ENCODE results near the gene KRT26.

DNA sequence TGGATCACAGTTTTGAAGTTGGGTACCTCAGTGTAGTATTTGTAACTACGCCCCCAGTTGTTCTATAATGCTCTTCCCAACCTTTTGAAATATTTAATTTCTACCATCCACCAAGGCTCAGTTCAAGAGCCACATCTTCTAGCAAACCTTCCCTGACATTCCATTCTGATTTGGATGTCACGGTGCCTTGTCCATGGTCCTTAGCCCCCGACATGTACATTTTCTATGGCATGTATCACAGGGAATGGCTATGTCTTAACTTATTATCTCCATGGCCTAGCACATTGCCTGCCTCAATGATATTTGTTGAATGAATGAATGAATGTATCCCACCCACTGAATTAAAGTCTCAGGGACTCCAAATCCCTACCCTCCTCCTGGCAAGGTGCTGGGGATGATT is 34.1 kb upstream of the KRT26 start:
- TF ChIP-seq, protein P1, sequence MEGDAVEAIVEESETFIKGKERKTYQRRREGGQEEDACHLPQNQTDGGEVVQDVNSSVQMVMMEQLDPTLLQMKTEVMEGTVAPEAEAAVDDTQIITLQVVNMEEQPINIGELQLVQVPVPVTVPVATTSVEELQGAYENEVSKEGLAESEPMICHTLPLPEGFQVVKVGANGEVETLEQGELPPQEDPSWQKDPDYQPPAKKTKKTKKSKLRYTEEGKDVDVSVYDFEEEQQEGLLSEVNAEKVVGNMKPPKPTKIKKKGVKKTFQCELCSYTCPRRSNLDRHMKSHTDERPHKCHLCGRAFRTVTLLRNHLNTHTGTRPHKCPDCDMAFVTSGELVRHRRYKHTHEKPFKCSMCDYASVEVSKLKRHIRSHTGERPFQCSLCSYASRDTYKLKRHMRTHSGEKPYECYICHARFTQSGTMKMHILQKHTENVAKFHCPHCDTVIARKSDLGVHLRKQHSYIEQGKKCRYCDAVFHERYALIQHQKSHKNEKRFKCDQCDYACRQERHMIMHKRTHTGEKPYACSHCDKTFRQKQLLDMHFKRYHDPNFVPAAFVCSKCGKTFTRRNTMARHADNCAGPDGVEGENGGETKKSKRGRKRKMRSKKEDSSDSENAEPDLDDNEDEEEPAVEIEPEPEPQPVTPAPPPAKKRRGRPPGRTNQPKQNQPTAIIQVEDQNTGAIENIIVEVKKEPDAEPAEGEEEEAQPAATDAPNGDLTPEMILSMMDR (conservative IDR thresholded peaks at IDR 0.05), result no peak
- TF ChIP-seq EZH2 (IDR thresholded peaks at IDR 0.05; ENCODE audit: low read depth), result no peak

Measured in PC-9 (cell line).